GM11168 (cell line): ENCODE data around the gene LYPD8.

Experiments
- in situ Hi-C: fragments of 300-500 bp; cut with MboI; formaldehyde crosslinking; loops from one replicate; pipeline ENCODE4 v1.12.0; 2022; ENCODE audit warnings: low sequenced_read_pairs; ENCODE audit not compliant: unreplicated experiment

The LYPD8 gene

GRCh38 chr1:248759644-248760043, 4.1 kb upstream of the LYPD8 start:
- in situ Hi-C loops: no loop called here

- in situ Hi-C loops: no loop called here
Observed at GRCh38 chr1:248758352-248758751, 2.8 kb upstream of the LYPD8 start.

GRCh38 chr1:248757784-248758195, 2.2 kb upstream of the LYPD8 start:
- in situ Hi-C loops: no loop called here

GRCh38 chr1:248756636-248757035, 1.1 kb upstream of the LYPD8 start:
- in situ Hi-C loops: no loop called here

- in situ Hi-C loops: no loop called here
Observed at GRCh38 chr1:248756151-248756550, 592 bp upstream of the LYPD8 start.

GRCh38 chr1:248753708-248754280, 1.8 kb downstream of the LYPD8 start:
- in situ Hi-C loops: no loop called here

GRCh38 chr1:248753029-248753594, 2.4 kb downstream of the LYPD8 start:
- in situ Hi-C loops: no loop called here

- in situ Hi-C loops: no loop called here
Observed at GRCh38 chr1:248752161-248753028, 3.2 kb downstream of the LYPD8 start.

GRCh38 chr1:248751635-248752034, 3.9 kb downstream of the LYPD8 start:
- in situ Hi-C loops: no loop called here

GRCh38 chr1:248751142-248751541, 4.4 kb downstream of the LYPD8 start:
- in situ Hi-C loops: no loop called here

GRCh38 chr1:248750496-248750895, 5.1 kb downstream of the LYPD8 start:
- in situ Hi-C loops: no loop called here

GRCh38 chr1:248748211-248748610, 7.3 kb downstream of the LYPD8 start:
- in situ Hi-C loops: no loop called here

- in situ Hi-C loops: no loop called here
Observed at GRCh38 chr1:248740876-248741275, 14.7 kb downstream of the LYPD8 start.

- in situ Hi-C loops: no loop called here
Observed at GRCh38 chr1:248739572-248740205, 15.9 kb downstream of the LYPD8 start.

- in situ Hi-C loops: no loop called here
Observed at GRCh38 chr1:248737457-248737856, 18.1 kb downstream of the LYPD8 start.

GRCh38 chr1:248736977-248737376, 18.6 kb downstream of the LYPD8 start:
- in situ Hi-C loops: no loop called here

- in situ Hi-C loops: no loop called here
Observed at GRCh38 chr1:248733566-248733965, 22.0 kb downstream of the LYPD8 start.

GRCh38 chr1:248730507-248731335, 24.8 kb downstream of the LYPD8 start:
- in situ Hi-C loops: no loop called here

GRCh38 chr1:248714248-248714647, 41.3 kb downstream of the LYPD8 start:
- in situ Hi-C loops: no loop called here

- in situ Hi-C loops: no loop called here
Observed at GRCh38 chr1:248710305-248710900, 45.2 kb downstream of the LYPD8 start.
